ENCODE results near the gene ZDHHC7. TPM values are rescaled to one million over a fixed set of nuclear protein-coding genes. Genes with fewer than 3 reads are reported as not detected.

Gene ZDHHC7
- total and polyA plus RNA-seq, 9 of the 15 experiments (the other 6 are each of a cell fraction or from before 2014, with no cell fraction given): 1.7 to 49.7 (median 37.4) TPM

- TF ChIP-seq ZNF217 (CRISPR knock-in tag; IDR thresholded peaks at IDR 0.05) (no peak), MAFF (IDR thresholded peaks at IDR 0.05; ENCODE audit: low read length) (no peak), MBD1 (CRISPR knock-in tag; IDR thresholded peaks at IDR 0.05) (no peak), ZNF318 (IDR thresholded peaks at IDR 0.05; ENCODE audit: borderline replicate concordance in 1 of 2, low read depth in 1 of 2) (no peak), RREB1 (CRISPR knock-in tag; IDR thresholded peaks at IDR 0.05) (no peak), TBL1XR1 (IDR thresholded peaks at IDR 0.05; ENCODE audit: low read length in 2 of 2) (peak in 1 of 2 experiments; percentile 84; a peak in 1 of 4 replicates), CBFA2T2 (conservative IDR thresholded peaks at IDR 0.05) (no peak)
Measured at GRCh38 chr16:85010931-85011845, at the start of gene ZDHHC7 (continued).

All from K562 (cell line).